ENCODE data around the gene EPS8.

Gene EPS8

DNA sequence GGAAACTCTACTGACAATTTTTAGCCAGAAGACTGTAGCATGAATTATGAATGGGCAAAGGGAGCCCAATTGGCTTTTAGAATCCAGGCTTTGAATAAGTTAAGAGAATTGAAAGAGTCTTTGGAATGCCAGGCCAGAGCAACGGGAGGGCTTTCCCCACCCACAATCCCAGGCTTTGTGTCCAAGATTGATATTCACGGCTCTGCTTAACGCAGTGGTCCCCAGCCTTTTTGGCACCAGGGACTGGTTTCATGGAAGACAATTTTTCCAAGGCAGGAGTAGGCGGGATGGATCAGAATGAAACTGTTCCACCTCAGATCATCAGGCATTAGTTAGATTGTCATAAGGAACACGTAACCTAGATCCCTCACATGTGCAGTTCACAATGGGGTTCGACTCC is 79.6 kb downstream of the EPS8 start:
- H3K36me3 ChIP-seq (ENCODE audit: control insufficient read depth, insufficient read depth, low read length): no peaks in the 10 kb centered on the region

DNA sequence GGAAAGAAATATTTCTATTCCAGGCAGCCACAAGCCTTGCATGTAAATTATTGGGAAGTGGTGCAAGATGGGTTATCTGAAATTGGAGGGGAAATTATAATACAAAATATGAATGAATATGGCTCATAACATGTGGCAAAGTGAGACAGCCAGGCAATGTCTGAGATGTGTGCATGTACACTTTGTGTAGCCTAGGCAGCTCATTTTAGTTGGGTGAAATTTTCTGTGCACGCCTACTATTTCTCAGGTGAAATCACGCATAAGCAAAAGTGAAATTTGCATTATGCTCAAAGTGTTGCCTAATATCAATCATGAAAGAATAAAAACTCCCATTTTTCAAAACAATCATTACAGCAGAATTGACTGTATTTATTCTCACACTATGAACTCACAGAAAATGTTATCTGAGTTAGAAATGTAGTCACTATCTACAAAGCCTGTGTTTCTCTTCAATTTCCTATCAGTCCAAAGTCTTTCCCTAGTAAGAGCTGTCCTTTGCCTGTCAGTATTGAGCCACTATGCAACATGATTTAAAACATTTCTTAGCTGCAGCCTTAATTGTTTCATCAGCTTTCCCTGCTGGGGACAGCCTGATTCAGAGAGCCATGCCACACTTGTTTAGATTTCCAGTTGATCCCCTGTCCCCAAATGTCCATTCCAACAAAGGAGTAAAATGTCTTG is 80.7 kb downstream of the EPS8 start:
- H3K4me3 ChIP-seq (ENCODE audit: low read depth, low read length): no peak overlapping the region

More for the DNA sequence above, 79.6 kb downstream of the EPS8 start:
- H3K4me1 ChIP-seq (ENCODE audit: control insufficient read depth, insufficient read depth, low read length): peaks cover 3% of the 10 kb centered on the region
- no peak overlapping the region for H3K4me3 ChIP-seq (ENCODE audit: low read depth, low read length)
- no peak overlapping the region for H3K9ac ChIP-seq (ENCODE audit: low read depth, low read length)
- no peaks in the 10 kb centered on the region for H3K9me3 ChIP-seq (ENCODE audit: control insufficient read depth, insufficient read depth, low read length)
- H3K27me3 ChIP-seq (ENCODE audit: control insufficient read depth, insufficient read depth, low read length): no peaks in the 10 kb centered on the region

DNA sequence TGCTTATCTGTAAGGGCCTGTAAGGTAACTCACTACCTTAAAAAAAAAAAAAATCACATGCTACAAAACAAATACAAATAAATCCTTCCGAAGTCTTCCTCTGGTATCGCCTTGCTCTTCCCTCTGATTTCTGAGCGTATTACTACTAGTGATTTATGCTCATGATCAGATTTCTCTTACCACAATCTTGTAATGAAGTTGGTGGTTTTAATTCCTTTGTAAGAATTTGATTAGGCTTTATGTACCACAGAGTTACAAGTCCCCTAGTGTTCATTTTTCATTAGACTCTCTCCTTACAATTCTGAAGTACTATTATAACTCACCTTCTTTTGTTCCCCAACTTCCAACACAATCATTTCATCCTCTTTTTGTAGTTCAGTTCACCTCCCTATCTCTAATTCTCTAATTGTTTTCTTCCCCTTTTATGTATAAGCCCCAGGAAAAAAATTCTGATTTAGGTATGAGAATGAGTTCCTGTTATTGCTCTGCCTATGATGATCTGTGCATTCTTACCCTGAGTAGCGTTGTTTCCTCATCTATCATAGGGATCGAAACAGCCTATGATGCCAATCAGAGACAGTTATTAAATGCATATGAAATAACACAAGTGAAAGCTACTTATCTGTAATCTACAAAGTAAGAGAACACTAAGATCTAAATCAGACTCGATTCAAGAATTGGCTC is 81.5 kb downstream of the EPS8 start:
- Histone ChIP-seq H3K9me3 (ENCODE audit: control insufficient read depth, insufficient read depth, low read length) (no peaks in the 10 kb centered on the region), H3K27me3 (ENCODE audit: control insufficient read depth, insufficient read depth, low read length) (no peaks in the 10 kb centered on the region), H3K4me1 (ENCODE audit: control insufficient read depth, insufficient read depth, low read length) (peaks cover 3% of the 10 kb centered on the region), H3K9ac (ENCODE audit: low read depth, low read length) (no peak overlapping the region), H3K4me3 (ENCODE audit: low read depth, low read length) (no peak overlapping the region), H3K36me3 (ENCODE audit: control insufficient read depth, insufficient read depth, low read length) (no peaks in the 10 kb centered on the region)

More for the DNA sequence above, 80.7 kb downstream of the EPS8 start:
- Histone ChIP-seq H3K9ac (ENCODE audit: low read depth, low read length) (no peak overlapping the region), H3K36me3 (ENCODE audit: control insufficient read depth, insufficient read depth, low read length) (no peaks in the 10 kb centered on the region), H3K4me1 (ENCODE audit: control insufficient read depth, insufficient read depth, low read length) (peaks cover 3% of the 10 kb centered on the region), H3K9me3 (ENCODE audit: control insufficient read depth, insufficient read depth, low read length) (no peaks in the 10 kb centered on the region), H3K27me3 (ENCODE audit: control insufficient read depth, insufficient read depth, low read length) (no peaks in the 10 kb centered on the region)

- no peaks in the 10 kb centered on the region for H3K9me3 ChIP-seq (ENCODE audit: control insufficient read depth, insufficient read depth, low read length)
- no peaks in the 10 kb centered on the region for H3K27me3 ChIP-seq (ENCODE audit: control insufficient read depth, insufficient read depth, low read length)
- no peak overlapping the region for H3K9ac ChIP-seq (ENCODE audit: low read depth, low read length)
- H3K4me3 ChIP-seq (ENCODE audit: low read depth, low read length): no peak overlapping the region
- peaks cover 3% of the 10 kb centered on the region for H3K4me1 ChIP-seq (ENCODE audit: control insufficient read depth, insufficient read depth, low read length)
- no peaks in the 10 kb centered on the region for H3K36me3 ChIP-seq (ENCODE audit: control insufficient read depth, insufficient read depth, low read length)
Observed at GRCh38 chr12:15706010-15706676, 83.0 kb downstream of the EPS8 start.

DNA sequence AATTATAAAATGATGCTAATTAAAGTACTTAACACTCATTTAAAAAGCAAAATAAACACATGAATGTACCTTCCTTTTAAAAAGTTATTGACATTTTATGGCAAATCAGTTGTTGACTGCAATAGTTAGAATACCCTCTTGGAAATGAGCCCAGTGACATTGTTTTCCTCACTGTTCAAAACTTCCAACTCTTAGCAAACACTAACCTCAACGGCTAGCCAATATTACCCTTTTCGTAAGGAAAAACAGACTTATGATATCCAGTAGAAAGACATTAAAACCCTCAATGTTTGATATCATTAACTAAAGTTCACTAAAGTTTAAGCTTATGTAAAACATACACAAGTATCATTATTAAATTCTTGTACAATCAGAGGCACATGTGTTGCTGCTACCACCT is 83.6 kb downstream of the EPS8 start:
- Histone ChIP-seq H3K36me3 (ENCODE audit: control insufficient read depth, insufficient read depth, low read length) (no peaks in the 10 kb centered on the region), H3K4me3 (ENCODE audit: low read depth, low read length) (no peak overlapping the region), H3K9me3 (ENCODE audit: control insufficient read depth, insufficient read depth, low read length) (no peaks in the 10 kb centered on the region), H3K4me1 (ENCODE audit: control insufficient read depth, insufficient read depth, low read length) (peaks cover 3% of the 10 kb centered on the region), H3K27me3 (ENCODE audit: control insufficient read depth, insufficient read depth, low read length) (no peaks in the 10 kb centered on the region), H3K9ac (ENCODE audit: low read depth, low read length) (no peak overlapping the region)

DNA sequence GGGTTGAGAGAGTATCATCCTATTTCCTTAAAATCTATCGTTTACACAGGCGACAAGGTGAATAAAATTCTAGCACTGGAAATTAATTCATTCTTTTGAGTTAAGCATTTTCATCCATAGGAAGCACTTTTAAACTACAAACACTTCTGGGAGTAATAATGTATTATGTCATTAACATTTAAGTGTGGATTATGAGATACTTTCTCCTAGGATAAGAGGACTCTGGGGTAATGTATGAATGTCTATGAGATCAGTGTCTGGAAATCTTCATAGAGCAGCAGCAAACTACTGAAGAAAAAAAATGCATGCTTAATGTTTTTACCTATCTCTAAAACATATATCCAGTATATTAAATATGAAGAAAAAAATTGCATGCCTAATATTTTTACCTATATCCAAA is 86.9 kb downstream of the EPS8 start:
- Histone ChIP-seq H3K4me3 (ENCODE audit: low read depth, low read length) (no peak overlapping the region), H3K9me3 (ENCODE audit: control insufficient read depth, insufficient read depth, low read length) (no peaks in the 10 kb centered on the region), H3K9ac (ENCODE audit: low read depth, low read length) (no peak overlapping the region), H3K36me3 (ENCODE audit: control insufficient read depth, insufficient read depth, low read length) (no peaks in the 10 kb centered on the region), H3K4me1 (ENCODE audit: control insufficient read depth, insufficient read depth, low read length) (peaks cover 3% of the 10 kb centered on the region), H3K27me3 (ENCODE audit: control insufficient read depth, insufficient read depth, low read length) (no peaks in the 10 kb centered on the region)

- no peak overlapping the region for H3K4me3 ChIP-seq (ENCODE audit: low read depth, low read length)
- H3K4me1 ChIP-seq (ENCODE audit: control insufficient read depth, insufficient read depth, low read length): peaks cover 3% of the 10 kb centered on the region
- H3K9me3 ChIP-seq (ENCODE audit: control insufficient read depth, insufficient read depth, low read length): no peaks in the 10 kb centered on the region
- no peaks in the 10 kb centered on the region for H3K36me3 ChIP-seq (ENCODE audit: control insufficient read depth, insufficient read depth, low read length)
- no peaks in the 10 kb centered on the region for H3K27me3 ChIP-seq (ENCODE audit: control insufficient read depth, insufficient read depth, low read length)
- no peak overlapping the region for H3K9ac ChIP-seq (ENCODE audit: low read depth, low read length)
Observed at GRCh38 chr12:15701631-15702156, 87.5 kb downstream of the EPS8 start.

GRCh38 chr12:15701206-15701605 is 88.0 kb downstream of the EPS8 start:
- no peaks in the 10 kb centered on the region for H3K9me3 ChIP-seq (ENCODE audit: control insufficient read depth, insufficient read depth, low read length)
- H3K4me1 ChIP-seq (ENCODE audit: control insufficient read depth, insufficient read depth, low read length): peaks cover 2% of the 10 kb centered on the region
- H3K4me3 ChIP-seq (ENCODE audit: low read depth, low read length): no peak overlapping the region
- H3K36me3 ChIP-seq (ENCODE audit: control insufficient read depth, insufficient read depth, low read length): no peaks in the 10 kb centered on the region
- no peak overlapping the region for H3K9ac ChIP-seq (ENCODE audit: low read depth, low read length)
- no peaks in the 10 kb centered on the region for H3K27me3 ChIP-seq (ENCODE audit: control insufficient read depth, insufficient read depth, low read length)

DNA sequence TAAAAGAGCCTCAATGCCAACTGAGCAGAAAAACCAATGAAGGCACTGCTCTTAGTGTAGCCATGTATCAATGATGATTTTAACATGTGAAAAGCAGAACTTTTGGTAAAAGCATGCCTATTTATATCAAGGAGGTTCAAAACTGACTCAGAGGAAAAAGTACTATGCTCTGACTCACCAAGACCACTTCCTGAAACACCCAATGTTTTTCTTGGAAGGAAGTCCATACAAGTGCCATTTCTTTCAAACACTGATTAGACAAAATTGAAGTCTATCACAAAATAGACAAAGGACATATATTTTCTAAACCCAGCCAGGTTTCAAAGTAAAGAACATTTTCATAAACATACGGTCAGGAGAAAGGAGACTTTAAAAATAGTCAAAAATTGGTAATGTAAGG is 88.6 kb downstream of the EPS8 start:
- Histone ChIP-seq H3K4me1 (ENCODE audit: control insufficient read depth, insufficient read depth, low read length) (no peaks in the 10 kb centered on the region), H3K27me3 (ENCODE audit: control insufficient read depth, insufficient read depth, low read length) (no peaks in the 10 kb centered on the region), H3K9ac (ENCODE audit: low read depth, low read length) (no peak overlapping the region), H3K36me3 (ENCODE audit: control insufficient read depth, insufficient read depth, low read length) (no peaks in the 10 kb centered on the region), H3K9me3 (ENCODE audit: control insufficient read depth, insufficient read depth, low read length) (no peaks in the 10 kb centered on the region), H3K4me3 (ENCODE audit: low read depth, low read length) (no peak overlapping the region)

DNA sequence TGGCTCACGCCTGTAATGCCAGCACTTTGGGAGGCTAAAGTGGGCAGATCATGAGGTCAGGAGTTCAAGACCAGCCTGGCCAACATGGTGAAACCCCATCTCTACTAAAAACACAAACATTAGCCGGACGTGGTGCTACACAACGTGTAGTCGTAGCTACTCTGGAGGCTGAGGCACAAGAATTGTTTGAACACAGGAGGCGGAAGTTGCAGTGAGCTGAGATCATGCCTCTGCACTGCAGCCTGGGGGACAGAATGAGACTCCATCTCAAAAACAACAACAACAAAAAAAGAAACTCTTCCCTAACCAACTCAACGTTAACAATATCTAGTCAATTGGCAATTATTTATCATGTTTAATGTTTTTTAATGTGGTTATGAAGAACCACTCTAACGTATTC is 89.3 kb downstream of the EPS8 start:
- Histone ChIP-seq H3K9ac (ENCODE audit: low read depth, low read length) (no peak overlapping the region), H3K27me3 (ENCODE audit: control insufficient read depth, insufficient read depth, low read length) (no peaks in the 10 kb centered on the region), H3K36me3 (ENCODE audit: control insufficient read depth, insufficient read depth, low read length) (no peaks in the 10 kb centered on the region), H3K9me3 (ENCODE audit: control insufficient read depth, insufficient read depth, low read length) (no peaks in the 10 kb centered on the region), H3K4me3 (ENCODE audit: low read depth, low read length) (no peak overlapping the region), H3K4me1 (ENCODE audit: control insufficient read depth, insufficient read depth, low read length) (no peaks in the 10 kb centered on the region)

GRCh38 chr12:15698377-15698871 is 90.8 kb downstream of the EPS8 start:
- H3K9ac ChIP-seq (ENCODE audit: low read depth, low read length): no peak overlapping the region
- no peaks in the 10 kb centered on the region for H3K9me3 ChIP-seq (ENCODE audit: control insufficient read depth, insufficient read depth, low read length)
- H3K4me3 ChIP-seq (ENCODE audit: low read depth, low read length): no peak overlapping the region
- H3K27me3 ChIP-seq (ENCODE audit: control insufficient read depth, insufficient read depth, low read length): no peaks in the 10 kb centered on the region
- no peaks in the 10 kb centered on the region for H3K36me3 ChIP-seq (ENCODE audit: control insufficient read depth, insufficient read depth, low read length)
- H3K4me1 ChIP-seq (ENCODE audit: control insufficient read depth, insufficient read depth, low read length): no peaks in the 10 kb centered on the region

Data from iPS-15b (cell line).